Right ventricle myocardium superior (tissue), 1 donor: ENCODE measurements around the gene TRIM71. TPM values are rescaled to one million over a fixed set of nuclear protein-coding genes. Genes with fewer than 3 reads are reported as not detected.

ENCODE experiments used
- ATAC-seq: fragments of 200-7000 bp; cut with Tn5 transposase; one replicate; pipeline ENCODE4 v1.9.1; 2020; ENCODE audit warnings: mild to moderate bottlenecking; ENCODE audit not compliant: poor library complexity
- DNase-seq: peaks from one replicate; pipeline ENCODE4 v3.0.0-alpha.2; 2020
- intact Hi-C: fragments of 100-400 bp; cut with DNase I; formaldehyde crosslinking; loops from one replicate; pipeline ENCODE4 v1.11.2; 2022
- total RNA-seq: library from RNA; stranded (reverse); fragmentation: NEBNext Ultra II Directional; extraction: Animal tissue kit (Norgen Biotek cat#: 25700); gene quantifications from one replicate; pipeline ENCODE4 v1.2.1, GENCODE V29; 2021
- donor health status: DM: no; HTN: yes; CAD: no; lungs with severe emphysema.

The TRIM71 gene
- total RNA-seq, 1 donor from 2014 or later, result not detected

DNA sequence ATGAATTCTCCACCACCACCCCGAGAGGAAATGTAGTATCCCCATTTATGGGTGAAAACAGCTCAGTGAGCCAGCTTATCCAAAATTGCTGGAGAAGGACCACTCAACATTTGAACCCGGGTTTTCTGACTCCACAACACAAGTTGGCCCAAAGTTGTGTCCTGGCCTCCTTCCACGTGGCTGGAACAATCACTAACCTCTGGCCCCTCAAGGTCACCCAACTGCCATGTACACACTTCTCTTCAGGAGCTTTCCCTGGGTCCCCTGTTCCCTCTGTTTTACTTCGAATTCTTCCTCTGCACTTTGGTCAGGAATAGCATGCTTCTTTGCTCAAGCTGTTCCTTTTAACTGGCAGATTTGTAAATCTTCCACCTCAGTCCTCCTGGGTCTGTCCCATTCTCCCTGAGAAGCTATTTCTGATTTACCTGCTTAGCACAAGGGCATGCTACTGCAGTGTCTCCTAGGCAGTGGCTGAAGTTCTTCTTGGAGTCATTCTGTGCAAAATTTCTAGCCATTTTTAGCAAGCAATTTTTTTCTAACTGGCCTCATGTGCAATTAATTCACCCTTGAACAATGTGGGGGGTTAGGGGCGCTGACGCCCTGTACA lies 39.2 kb downstream of the TRIM71 start:
- no peak for DNase-seq
- ATAC-seq, result no peak
- intact Hi-C loops, result no loop called here

DNA sequence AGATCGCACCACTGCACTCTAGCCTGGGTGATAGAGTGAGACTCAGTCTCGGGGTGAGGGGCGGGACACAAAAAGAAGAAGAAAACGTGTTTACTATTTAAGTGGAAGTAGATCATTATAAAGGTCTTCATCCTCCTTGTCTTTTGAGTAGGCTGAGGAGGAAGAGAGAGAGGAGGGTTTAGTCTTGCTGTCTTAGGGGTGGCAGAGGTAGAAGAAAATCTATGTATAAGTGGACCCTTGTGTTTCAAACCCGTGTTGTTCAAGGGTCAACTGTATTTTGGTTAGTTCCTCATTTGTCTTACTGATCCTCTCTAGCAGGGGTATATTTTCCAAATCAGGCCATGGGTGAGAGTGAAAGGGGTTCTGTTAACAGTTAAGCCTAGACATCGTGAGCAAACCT lies 40.1 kb downstream of the TRIM71 start:
- ATAC-seq, result no peak
- intact Hi-C loops, result no loop called here
- DNase-seq, result no peak

DNA sequence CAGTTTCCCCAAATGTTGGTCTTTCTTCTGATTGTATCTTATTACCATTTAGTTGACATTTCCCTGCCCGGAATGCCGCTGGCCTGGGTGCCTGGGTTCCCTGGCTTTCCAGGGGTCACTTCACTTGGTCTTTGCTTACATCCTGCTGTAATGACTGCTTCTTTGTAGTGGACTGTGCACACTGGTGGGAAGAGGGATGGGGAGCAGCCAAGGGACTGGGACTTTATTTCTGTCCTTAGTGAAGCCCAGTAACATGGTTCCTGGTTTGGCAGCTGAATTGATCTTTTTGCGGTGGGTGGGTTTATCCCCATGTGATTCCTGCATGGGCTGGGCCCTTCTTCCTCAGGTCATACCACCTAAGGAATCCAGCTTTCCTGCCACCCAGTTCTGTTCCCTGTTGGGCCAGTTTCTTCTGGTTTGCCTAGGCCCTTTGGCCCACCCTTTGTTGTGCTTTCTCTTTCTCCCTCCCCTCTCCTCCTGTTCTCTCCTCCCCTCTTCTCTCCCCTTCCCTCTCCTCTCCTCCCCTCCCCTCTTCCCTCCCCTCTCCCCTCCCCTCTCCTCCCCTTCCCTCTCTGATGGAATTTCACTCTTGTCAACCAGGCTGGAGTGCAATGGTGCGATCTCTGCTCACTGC lies 41.9 kb downstream of the TRIM71 start:
- ATAC-seq, result no peak
- intact Hi-C loops, result no loop called here

DNA sequence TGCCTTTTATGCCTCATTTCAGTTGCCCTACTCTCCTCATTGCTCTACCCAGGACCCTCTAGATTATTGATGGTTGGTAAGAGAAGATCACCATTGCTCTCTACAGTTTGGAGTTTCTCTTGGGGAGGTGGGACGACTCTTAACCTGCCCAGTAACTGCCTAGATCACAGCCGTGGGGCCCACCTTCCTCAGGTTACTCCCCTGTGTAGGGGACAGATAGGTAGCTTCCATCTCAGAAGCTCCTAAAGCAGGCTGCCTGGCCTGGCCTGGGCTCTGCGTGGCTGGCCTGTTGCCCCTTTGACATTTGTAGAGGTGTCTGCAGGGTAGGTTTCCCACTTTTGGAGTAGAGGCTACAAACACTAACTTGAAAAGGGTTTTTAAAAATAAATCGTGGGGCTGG lies 42.7 kb downstream of the TRIM71 start:
- no peak for ATAC-seq

More for the DNA sequence above, 41.9 kb downstream of the TRIM71 start:
- DNase-seq, result no peak

DNA sequence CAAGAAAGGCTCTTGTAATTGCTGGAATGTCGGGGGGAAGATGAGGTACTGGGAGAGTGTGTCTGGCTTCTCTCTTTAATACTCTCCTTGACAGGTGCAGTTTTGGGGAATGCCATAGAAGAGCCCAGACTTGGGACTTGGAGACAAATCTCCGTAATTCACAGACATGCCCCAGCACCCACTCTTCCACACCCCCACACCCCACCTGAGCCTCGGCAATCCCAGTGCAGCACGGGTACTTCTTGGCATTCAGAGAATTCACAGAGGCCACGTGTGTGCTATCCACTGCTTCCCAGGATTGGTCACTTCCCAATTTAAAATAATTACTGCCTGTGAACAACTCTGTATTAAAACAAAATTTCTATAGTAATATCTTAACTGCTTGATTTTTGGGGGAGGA lies 43.9 kb downstream of the TRIM71 start:
- intact Hi-C loops, result no loop called here
- DNase-seq, result no peak
- ATAC-seq, result no peak

More for the DNA sequence above, 42.7 kb downstream of the TRIM71 start:
- no peak for DNase-seq
- intact Hi-C loops, result no loop called here

DNA sequence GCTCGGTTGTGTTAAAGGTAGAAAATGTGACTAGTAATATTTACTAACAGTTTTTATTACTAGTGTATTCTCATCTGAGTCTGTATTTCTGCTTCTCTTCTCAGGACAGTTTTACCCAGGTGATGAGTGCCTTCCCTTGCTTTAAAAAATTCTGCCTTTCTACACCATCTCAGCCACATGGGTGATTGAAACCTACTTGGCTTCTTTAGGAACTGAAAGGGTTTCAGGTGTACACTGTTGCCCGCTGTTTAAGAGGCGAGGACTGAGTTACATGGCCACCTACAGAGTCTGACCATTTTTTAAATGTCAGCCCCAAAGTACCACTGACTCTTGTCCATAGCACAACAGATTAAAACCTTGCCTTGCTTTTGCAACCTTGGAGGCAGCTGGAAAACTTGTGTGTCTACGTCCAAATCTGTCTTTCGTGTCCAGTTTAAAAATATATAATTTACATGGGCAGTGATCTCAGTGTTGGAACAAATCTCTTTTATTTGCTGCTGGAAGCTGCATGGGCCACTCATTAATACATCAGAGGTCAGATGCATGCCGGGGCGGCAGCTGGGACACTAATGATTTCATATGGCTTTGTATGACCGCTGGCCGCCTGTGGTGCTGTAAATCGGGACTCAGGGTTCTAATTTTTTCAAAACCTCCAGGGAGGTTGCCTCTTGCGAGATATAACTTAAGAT lies 44.6 kb downstream of the TRIM71 start:
- intact Hi-C loops, result no loop called here
- ATAC-seq, result no peak
- no peak for DNase-seq

DNA sequence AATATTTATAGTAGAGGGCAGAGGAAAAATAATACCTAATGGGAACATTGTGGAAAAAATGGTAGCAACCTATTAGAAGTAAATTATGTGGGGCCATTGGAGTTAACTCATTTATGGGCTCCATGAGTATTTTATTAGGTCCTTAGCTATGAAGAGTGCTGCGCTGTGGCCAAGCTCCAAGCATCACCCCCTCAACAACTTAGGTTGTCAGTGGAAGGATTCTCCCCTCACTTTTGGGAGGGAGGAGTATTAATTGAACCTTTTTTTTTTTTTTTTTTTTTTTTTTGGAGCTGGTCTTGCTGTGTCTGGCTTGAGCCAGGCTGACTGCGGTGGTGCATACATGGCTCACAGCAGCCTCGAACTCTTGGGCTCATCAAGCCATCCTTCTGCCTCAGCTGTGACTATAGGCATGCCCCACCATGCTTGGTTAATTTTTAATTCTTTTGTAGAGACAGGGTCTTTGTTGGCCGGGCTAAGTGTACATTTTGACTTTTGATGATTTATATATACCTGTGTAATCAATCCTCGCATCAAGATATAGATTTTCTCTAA lies 45.2 kb downstream of the TRIM71 start:
- intact Hi-C loops, result no loop called here
- ATAC-seq, result no peak
- DNase-seq, result no peak

DNA sequence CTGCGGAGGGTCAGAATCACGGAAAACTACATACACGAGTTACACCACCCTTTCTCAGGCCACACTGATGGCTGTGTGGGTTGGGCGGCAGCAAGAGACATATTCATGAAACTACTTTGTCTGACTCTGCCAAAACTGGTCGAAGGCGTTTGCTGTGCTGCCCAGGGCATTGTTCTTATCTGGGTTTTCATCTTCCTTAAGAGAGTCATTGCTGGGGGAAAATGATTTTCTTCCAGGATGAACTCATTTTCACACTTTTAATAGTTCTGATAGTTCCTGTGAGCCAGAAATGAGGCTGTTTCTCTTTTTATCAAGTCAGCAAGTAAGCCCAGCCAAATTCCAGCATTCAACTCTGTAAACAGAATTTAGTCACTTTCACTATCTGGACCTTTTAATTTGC lies 47.6 kb downstream of the TRIM71 start:
- intact Hi-C loops, result no loop called here
- no peak for ATAC-seq
- DNase-seq, result no peak

DNA sequence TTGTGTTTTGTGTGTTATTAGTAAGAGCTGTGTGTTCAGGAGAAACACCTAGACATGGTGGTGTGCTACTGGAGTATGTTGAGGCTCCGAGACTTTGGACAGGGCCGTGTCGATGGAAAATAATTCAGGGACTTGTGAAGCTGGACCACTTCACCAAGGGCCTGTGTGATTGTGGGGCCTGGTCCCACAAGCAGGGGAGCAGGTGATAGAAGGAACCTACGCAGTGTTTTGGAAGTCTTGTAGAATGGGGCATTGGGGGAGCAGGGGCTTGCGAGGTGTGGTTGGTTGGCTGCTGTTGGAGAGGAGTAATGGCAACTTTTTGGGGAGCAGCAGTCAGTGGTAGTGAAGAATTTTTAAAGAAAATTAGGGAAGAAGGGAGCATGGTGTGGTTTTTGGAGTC lies 48.7 kb downstream of the TRIM71 start:
- DNase-seq, result no peak
- no peak for ATAC-seq
- intact Hi-C loops, result no loop called here

DNA sequence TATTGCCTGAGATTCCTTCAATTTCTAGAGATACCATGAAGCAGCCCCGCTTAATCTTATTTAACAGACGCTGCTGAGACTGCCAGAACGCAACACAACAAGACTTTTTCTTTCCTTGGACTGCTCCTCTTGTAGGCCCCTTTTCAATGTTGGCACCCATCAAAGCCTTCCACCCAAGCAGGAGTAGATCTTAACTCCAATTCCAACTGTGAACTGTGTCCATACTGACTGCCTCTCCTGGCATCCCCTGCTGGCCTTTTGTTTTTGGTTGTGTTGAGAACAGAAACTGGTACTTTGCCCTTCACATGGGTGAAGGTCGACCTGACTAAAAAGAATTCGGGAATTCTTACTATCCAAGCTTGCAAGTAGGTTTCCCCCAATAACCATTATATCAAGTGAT lies 50.2 kb downstream of the TRIM71 start:
- no peak for DNase-seq

DNA sequence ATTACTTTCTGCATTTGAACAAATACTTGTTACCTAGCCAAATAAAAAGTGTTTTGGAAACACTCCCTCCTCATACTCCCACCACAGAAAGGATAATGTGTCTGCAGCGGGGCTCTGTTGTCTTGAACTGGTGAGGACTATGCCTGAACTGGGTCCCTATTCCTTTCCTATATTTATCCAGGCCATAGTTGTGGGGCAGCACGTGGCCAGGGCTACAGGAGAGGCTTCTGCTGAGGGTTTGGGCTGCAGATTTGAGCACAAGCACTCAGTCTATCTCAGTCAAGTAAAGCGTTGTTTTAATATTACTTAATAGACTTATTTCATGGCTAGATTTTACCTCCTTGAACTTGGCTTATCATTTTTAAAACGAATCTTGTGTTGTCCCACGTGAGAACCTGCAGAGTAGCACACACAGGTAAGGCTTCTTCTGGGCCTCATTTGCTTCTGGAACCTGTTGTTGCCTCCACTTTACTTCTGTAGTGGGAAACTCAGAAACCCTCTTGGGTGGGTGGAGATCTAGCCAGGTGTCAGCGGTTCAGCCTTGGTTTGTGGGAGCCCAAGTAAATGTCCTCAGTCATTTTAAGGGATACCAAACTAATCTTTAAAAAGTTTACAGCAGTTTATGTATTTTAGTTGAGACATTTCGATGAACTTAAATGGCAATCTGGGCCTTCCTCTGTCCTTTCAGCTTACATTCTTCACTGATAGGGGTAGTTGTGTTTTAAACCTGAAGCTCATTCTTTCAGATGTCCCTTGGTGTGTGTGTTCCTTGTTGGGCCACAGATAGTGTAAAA lies 51.1 kb downstream of the TRIM71 start:
- intact Hi-C loops, result no loop called here
- ATAC-seq (no peak), DNase-seq (no peak)

More for the DNA sequence above, 50.2 kb downstream of the TRIM71 start:
- intact Hi-C loops, result no loop called here
- no peak for ATAC-seq

DNA sequence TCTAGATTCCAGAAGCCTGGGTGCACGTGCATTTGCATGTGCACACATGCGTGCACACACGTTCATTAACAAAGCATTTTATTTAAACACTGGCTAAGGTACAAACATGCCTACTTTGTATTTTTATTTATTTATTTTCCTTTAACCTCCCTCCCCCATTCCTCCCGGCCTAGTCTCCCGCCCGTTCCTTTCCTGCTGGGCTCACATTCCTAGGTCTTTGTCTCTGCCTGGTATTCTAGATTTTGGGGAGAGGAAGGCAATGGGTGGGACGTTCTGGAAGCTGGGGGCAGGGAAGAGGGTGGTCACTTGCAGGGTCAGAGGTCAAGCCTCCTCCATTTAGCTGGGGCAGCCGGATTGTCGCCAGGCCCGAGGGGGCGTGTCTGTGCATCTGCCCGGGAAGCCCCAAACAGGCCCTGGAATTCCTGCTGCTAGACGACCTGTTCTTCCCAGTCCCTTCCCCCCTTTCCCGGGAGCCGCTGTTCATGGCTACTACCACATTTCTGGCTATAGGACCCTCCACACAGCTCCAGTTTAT lies 51.8 kb downstream of the TRIM71 start:
- intact Hi-C loops, result no loop called here
- ATAC-seq (no peak), DNase-seq (no peak)

DNA sequence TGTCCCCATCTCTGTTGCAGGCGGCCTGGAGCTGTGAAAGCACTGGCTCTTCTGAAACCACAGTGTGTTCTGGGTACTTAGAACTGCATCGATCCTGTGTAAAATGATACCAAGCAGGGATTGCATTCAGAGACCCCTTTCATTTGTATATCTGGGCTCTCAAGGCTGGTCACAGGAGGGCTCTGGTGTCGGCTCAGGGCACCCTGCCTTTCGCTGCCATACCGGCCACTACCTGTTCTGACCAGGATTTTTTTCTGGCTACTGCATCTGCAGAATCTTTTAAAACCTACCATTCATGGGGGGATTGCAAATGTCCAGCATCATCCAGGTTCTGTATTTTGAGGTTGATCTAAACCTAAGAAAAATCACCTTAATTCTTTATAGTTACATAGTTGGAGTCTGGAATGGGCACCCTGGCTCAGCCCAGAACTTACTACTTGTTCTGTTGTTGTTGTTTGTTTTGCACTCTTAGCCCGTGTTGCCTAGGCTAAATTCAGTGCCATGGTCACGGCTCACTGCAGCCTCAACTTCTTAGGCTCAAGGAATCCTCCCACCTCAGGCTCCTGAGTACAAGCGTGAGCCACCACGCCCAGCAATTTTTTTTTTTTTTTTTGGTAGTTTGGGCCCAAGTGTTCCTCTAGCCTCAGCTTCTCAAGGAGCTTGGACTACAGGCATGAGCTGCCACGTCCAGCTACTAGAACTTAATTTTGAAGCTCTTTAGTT lies 52.7 kb downstream of the TRIM71 start:
- intact Hi-C loops, result no loop called here
- no peak for ATAC-seq

DNA sequence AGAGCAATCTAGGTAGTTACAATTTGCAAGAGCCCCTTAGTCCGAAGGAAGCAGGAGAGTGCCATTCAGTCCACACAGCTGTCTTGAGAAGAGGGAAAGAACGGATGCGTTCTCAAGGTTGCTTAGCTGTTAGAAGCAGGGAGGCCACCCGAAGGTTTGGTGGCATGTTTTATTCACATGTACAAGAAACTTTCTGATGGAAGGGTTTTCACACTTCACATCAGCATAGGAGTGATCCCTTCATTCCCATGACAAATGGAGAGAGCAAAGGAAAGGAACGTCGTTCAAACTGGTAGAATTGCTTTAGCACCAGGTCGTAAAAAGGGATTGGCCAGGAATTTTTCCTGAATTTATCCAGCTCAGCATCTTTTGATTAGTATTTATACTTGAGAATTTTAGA lies 53.5 kb downstream of the TRIM71 start:
- DNase-seq (no peak), ATAC-seq (no peak)
- intact Hi-C loops, result no loop called here

More for the DNA sequence above, 52.7 kb downstream of the TRIM71 start:
- DNase-seq, result no peak

DNA sequence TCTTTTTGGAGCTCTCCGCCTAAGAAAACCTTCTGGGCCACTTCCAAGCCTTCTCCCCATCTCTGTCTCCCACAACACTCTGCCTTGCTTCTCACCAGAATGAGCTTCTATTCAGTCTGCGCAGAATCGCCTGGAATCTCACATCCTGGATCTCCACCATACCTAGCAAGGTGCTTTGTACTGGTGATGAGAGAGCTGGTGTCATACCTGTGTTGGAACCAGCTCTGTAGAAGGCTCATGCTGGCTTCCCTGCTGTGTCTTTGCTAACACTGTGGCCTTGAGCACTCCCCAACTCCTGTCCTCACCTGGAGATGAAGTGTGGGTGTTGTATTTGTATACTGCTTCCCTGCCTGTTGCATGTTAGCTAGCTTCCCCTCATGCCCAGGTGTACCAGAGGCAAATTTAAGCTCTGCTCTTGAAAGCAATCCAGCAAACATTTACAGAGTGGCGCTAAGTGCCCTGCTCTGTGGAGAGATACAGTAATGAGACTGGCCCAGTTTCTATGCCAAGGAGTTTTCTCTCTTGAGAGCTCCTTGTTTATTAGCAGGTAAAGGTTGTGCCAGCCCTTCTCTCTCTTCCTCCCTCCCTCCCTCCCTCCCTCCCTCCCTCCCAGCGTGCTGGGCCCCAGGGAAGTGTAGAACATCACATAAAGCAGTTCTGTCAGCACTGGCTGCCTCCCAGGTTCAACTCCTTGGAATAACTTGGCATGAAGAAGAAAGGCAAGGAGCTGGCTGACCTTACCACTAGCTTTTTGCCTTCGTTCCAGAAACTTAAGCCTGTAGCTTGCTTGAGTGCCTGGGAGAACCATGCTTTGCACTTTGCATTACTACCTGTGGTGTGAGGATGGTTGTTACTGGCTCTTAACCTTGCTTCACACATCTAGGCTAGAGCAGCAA lies 54.9 kb downstream of the TRIM71 start:
- intact Hi-C loops, result no loop called here
- DNase-seq, result no peak
- peak; percentile 45 for ATAC-seq

DNA sequence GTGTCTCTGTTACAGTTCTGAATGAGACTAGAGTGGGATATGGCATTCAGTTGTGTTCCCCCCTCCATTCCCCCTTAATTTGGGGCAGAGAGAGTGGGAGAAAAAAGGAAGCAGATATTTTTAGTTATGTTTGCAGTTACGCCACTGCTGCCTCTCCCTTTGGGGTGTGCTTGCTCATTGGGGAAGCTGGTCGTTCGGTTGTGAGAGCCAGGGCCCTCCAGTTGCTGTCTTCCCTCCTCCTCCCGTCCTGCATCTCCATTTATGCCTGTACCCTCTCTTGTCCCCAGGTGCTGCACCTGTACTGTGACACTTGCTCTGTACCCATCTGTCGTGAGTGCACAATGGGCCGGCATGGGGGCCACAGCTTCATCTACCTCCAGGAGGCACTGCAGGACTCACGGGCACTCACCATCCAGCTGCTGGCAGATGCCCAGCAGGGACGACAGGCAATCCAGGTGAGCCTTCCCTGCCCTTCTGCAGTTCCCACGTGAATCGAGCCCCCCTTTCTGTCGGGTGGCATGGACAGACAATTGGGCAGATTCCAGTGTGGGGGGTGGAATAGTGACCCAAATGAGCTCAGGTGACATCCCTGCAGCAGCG lies 55.8 kb downstream of the TRIM71 start:
- intact Hi-C loops, result no loop called here
- no peak for ATAC-seq
- DNase-seq, result no peak

DNA sequence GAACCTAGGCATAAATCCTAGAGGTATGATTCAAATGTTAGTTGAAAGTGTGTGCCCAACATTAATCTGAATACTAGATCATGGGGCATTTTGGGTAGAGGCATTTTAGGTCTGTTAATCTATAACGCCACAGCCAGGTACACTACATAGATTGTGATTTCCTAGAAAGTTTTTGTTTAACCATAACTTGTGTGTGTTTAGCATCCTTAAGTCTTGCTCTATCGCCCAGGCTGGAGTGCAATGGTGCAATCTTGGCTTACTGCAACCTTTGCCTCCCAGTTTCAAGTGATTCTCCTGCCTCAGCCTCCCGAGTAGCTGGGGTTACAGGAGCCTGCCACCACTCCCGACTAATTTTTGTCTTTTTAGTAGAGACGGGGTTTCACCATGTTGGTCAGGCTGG lies 59.1 kb downstream of the TRIM71 start:
- DNase-seq (no peak), ATAC-seq (no peak)
- intact Hi-C loops, result no loop called here
